Uterus (tissue), 4 donors: ENCODE measurements around the gene ATAD2B. TPM values are rescaled to one million over a fixed set of nuclear protein-coding genes. Genes with fewer than 3 reads are reported as not detected.
A peak's percentile ranks its signal among the peaks of the same experiment; 100 is the strongest.

Experiments used
- DNase-seq, 2 donors: peaks; one replicate each; pipeline ENCODE4 v3.0.0-alpha.2; 2019 to 2020
- H3K27ac ChIP-seq, 2 donors: fragments of 200-600 bp; sonication (generic); 1 replicate in 1 of 2; 2 replicates in 1 of 2; pipeline ENCODE4 v1.5.1; 2016 to 2018
- H3K27me3 ChIP-seq, 2 donors: fragments of 200-600 bp; sonication (generic); one replicate each; pipeline ENCODE4 v1.5.1; 2018 to 2019; ENCODE audit warnings: control low read depth in 1 of 2
- H3K36me3 ChIP-seq, 2 donors: fragments of 200-600 bp; sonication (generic); one replicate each; pipeline ENCODE4 v1.5.1; 2019; ENCODE audit warnings: control low read depth in 1 of 2
- H3K4me1 ChIP-seq, 2 donors: fragments of 200-600 bp; sonication (generic); one replicate each; pipeline ENCODE4 v1.5.1; 2018 to 2019; ENCODE audit warnings: control low read depth in 1 of 2
- H3K4me3 ChIP-seq, 2 donors: fragments of 200-600 bp; sonication (generic); 1 replicate in 1 of 2; 2 replicates in 1 of 2; pipeline ENCODE4 v1.5.1; 2018 to 2019; ENCODE audit warnings: mild to moderate bottlenecking in 1 of 2
- H3K9me3 ChIP-seq, 2 donors: fragments of 200-600 bp; sonication (generic); one replicate each; pipeline ENCODE4 v1.5.1; 2019; ENCODE audit warnings: control low read depth in 1 of 2
- POLR2A ChIP-seq, 2 donors: fragments of 450-650 bp; IDR thresholded peaks; one replicate each; pipeline ENCODE4 v1.6.1; 2016; ENCODE audit warnings: antibody characterized with exemption in 2 of 2, mild to moderate bottlenecking in 1 of 2, moderate library complexity in 1 of 2
- intact Hi-C: fragments of 100-400 bp; cut with DNase I; formaldehyde crosslinking; loops from one replicate; pipeline ENCODE4 v1.15.1; 2023; ENCODE audit warnings: low total_unique reads
- total RNA-seq, 4 donors: library from RNA; depleted of rRNA in 3 of 4; stranded (reverse); fragments of >200 nt in 3 of 4; gene quantifications; one replicate each; pipeline versions ENCODE4 v1.1.0 to v1.2.4, GENCODE V29; 2014 to 2023
- TF ChIP-seq, protein P1 (sequence below), 4 experiments: fragments of 200-600 bp in 2 of 4; fragments of 450-650 bp in 2 of 4; sonication (generic) in 2 of 4; IDR thresholded peaks; one replicate each; pipeline ENCODE4 v1.5.1; 2016 to 2019; ENCODE audit warnings: antibody characterized with exemption in 4 of 4, mild to moderate bottlenecking in 2 of 4, moderate library complexity in 1 of 4
- donor health status: DM: yes; HTN: yes; CAD: no.

Gene ATAD2B
- total RNA-seq, 4 donors from 2014 or later, result 14.1 to 67.5 (median 32.3) TPM

DNA sequence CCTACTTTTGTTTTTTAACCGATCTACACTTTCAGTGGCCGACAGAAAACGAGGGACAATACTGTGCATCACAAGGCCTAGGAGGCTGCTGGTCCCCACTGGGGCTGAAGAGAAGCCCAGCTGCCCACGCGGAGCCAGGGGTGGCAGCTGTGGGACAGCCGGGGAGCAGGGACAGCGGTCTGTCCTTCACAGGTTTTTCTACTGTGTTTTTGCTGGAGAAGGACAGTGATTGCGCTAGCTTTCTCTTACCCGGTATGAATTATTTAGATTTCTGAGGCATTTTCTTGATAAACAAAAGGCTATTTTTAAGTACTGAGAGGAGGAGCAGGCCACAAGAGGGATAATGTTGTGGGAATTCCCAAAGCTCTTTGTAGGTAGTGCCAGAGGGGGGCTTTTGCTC is 219.8 kb downstream of the ATAD2B start:
- no peaks in the 10 kb centered on the region for H3K4me1 ChIP-seq
- DNase-seq, result no peak
- no peaks in the 10 kb centered on the region for H3K9me3 ChIP-seq
- no peak overlapping the region for H3K4me3 ChIP-seq
- no peak overlapping the region for H3K27ac ChIP-seq
- intact Hi-C loops, result no loop called here
- no peak for TF ChIP-seq POLR2A (IDR thresholded peaks at IDR 0.05)
- TF ChIP-seq, protein P1, sequence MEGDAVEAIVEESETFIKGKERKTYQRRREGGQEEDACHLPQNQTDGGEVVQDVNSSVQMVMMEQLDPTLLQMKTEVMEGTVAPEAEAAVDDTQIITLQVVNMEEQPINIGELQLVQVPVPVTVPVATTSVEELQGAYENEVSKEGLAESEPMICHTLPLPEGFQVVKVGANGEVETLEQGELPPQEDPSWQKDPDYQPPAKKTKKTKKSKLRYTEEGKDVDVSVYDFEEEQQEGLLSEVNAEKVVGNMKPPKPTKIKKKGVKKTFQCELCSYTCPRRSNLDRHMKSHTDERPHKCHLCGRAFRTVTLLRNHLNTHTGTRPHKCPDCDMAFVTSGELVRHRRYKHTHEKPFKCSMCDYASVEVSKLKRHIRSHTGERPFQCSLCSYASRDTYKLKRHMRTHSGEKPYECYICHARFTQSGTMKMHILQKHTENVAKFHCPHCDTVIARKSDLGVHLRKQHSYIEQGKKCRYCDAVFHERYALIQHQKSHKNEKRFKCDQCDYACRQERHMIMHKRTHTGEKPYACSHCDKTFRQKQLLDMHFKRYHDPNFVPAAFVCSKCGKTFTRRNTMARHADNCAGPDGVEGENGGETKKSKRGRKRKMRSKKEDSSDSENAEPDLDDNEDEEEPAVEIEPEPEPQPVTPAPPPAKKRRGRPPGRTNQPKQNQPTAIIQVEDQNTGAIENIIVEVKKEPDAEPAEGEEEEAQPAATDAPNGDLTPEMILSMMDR (IDR thresholded peaks at IDR 0.05), result no peak
- H3K27me3 ChIP-seq, result no peaks in the 10 kb centered on the region
- no peaks in the 10 kb centered on the region for H3K36me3 ChIP-seq

DNA sequence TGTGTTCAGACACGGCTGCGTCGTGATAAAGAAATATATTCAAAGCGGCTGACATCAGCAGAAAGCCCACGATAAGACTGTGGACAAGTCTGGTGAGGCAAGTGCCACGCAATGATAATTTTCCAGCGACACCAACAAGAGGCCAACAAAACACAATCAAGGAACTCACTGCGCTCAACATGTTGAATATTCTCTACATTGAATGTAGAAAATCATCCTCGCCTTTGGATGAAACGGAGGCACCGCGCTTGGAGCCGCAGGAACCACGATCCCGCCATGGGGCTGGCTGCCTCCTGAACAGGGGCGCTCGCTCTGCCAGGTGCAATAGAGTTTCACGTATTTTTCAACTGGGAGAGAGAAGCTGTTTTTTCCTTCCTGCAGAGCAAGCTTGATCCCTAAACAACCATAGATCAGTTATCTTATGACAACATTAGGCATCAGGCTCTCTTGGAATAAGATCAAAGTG is 220.3 kb downstream of the ATAD2B start:
- Histone ChIP-seq H3K27me3 (no peaks in the 10 kb centered on the region), H3K27ac (no peak overlapping the region), H3K4me3 (no peak overlapping the region), H3K9me3 (no peaks in the 10 kb centered on the region), H3K4me1 (no peaks in the 10 kb centered on the region), H3K36me3 (no peaks in the 10 kb centered on the region)
- intact Hi-C loops, result no loop called here
- no peak for DNase-seq
- TF ChIP-seq, protein P1 (IDR thresholded peaks at IDR 0.05), result no peak

DNA sequence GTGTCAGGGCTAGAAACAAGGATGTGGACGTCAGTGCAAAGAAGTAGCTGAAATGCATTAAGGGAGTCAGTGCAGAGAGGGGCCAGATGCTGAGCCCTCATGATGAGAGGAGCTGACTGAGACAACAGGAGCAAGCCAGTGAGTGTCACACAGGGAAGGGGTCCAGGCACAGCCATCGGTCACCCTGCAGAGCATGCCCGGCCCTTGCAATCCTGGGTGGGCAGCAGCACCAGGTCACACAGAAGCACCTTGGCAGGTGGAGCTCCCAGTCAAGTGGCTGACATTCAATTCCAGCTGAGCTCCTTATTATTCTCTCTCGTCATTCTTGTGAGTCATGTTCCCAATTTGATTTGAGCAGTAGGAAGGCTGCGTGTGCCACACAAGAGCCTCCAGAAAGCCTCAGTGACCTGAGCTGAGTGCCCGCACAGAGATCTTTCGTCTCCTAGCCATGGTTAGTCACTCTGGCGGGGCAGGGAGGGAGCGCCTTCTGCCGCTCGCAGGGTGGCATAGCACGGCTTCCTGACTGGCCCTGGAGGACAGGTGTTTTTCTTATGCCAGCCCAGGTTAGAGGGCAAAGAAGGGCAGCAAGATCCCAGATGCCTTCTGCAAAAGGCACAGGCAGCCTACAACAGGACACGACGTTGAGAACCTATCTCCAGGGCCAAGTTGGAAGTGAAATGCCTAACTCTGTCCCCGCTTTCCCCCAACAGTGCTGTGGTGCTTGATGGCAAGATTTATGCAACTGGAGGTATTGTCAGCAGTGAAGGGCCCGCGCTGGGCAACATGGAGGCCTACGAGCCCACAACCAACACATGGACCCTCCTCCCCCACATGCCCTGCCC is 220.9 kb downstream of the ATAD2B start:
- intact Hi-C loops, result no loop called here
- no peak for TF ChIP-seq POLR2A (IDR thresholded peaks at IDR 0.05)
- TF ChIP-seq, protein P1 (IDR thresholded peaks at IDR 0.05), result no peak
- Histone ChIP-seq H3K27me3 (no peaks in the 10 kb centered on the region), H3K9me3 (no peaks in the 10 kb centered on the region), H3K4me1 (no peaks in the 10 kb centered on the region), H3K4me3 (no peak overlapping the region), H3K36me3 (no peaks in the 10 kb centered on the region), H3K27ac (no peak overlapping the region)
- no peak for DNase-seq

DNA sequence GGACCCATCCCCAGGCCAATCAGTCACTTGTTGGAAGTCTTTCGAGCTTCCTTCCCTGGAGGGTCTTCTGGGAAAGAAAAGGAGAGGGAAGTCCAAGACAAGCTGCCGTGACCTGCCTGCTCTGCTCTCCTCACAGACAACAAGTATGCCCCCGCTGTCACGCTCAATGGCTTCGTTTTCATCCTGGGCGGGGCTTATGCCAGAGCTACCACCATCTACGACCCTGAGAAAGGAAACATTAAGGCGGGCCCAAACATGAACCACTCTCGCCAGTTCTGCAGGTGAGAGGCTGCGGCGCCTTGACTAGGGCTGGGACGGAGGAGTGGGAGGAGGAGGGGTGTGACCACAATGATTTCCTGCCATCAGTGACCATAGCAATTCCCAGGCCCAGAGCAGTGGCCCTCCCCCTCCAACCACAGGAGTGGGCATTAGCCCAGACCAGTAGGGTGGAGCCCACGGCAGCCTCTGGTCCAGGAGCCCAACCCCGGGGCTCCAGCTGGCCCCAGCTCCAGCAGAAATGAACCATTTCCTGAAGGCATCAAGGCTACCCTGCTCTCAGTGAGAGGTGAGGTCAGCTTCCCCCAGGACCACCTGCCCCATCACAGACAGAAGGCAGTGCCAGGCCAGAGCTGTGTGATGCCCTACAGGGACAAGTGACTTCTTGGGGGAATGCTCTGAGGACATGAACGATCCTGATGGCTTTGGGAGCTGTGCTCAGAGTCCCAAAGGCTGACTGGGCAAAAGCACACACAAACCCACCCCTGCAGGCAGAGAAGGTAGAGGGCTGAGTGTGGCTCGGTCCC is 223.1 kb downstream of the ATAD2B start:
- intact Hi-C loops, result no loop called here
- Histone ChIP-seq H3K27ac (no peak overlapping the region), H3K36me3 (no peaks in the 10 kb centered on the region), H3K27me3 (no peaks in the 10 kb centered on the region), H3K4me3 (no peak overlapping the region), H3K4me1 (no peaks in the 10 kb centered on the region), H3K9me3 (no peaks in the 10 kb centered on the region)
- DNase-seq, result peak in 1 of 2 donors; percentile 15
- no peak for TF ChIP-seq POLR2A (IDR thresholded peaks at IDR 0.05)
- TF ChIP-seq, protein P1 (IDR thresholded peaks at IDR 0.05), result no peak
